D341Med (cell line): Measurements from ENCODE around the gene CENPM.
"Not testable (repeated sequence)": the region's sequence is repeated elsewhere in the genome, so short reads cannot be mapped to it uniquely, and the experiment has no call there.

Experiments
- DNase-seq: peaks from one replicate; pipeline ENCODE4 v3.0.0; 2012; ENCODE audit warnings: low spot score

CENPM gene

DNA sequence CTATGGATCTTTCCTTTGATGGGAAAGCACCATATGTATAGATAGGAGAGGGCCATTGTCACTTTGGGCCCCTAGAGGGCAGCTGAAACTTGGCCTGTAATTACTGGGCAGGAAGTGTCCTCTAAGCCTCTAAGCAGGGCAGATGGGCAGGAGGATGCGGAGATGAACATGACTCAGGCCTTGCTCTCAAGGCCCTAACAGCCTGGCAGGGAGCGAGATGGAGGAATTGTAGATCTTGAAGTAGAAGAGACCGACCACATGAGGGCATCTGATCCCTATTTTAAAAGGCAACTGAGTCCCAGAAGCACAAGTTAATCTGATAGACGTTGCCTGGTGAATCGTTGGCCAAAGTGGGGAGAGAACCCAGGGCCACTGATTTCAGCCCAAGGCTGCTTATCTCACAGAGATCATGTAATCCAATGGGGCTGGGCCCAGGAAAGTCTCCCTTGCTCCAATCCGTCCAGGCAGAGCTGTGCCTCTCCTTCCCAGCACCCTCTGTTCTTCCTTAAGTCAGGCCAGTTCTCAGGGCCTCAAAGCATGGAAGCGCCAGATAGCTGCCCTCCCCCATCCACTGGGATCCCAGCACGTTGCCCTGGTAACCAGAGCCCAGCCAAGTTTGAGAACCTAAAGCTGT lies 19.8 kb upstream of the CENPM start:
- DNase-seq: peak; percentile 69

DNA sequence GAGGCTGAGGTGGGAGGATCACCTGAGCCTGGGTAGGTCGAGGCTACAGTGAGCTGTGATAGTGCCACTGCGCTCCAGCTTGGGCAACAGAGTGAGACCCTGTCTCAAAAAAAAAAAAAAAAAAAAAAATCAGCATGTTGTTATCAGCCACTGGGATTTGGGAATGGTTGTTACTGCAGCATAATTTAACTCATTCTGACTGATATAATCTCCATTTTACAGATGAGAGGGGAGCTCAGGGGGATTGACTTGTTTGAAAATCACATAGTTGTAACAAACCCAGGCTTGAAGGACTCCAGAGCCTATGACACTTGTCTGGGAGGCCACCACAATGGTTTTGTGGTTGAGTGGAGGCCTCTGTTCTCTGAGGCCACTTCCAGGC lies 19.3 kb upstream of the CENPM start:
- no peak for DNase-seq

DNA sequence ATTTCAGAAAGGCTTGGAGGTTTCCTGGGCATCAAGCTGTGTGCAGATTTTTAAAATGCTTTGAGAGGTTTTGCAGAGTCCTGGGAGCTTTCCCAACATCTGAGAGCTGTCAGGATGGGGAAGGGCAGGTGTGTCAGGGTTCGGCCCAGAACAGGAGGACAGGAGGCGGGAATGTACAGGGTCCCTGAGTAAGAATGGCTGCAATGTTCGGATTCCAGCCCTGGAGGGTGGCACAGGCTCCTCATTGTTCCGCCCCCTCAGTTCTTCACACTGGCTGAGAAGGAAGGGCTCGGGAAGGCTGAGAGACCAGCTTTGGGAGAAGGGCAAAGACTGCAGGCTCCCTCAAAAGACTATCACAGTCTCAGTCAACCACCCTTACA lies 17.1 kb upstream of the CENPM start:
- no peak for DNase-seq

DNA sequence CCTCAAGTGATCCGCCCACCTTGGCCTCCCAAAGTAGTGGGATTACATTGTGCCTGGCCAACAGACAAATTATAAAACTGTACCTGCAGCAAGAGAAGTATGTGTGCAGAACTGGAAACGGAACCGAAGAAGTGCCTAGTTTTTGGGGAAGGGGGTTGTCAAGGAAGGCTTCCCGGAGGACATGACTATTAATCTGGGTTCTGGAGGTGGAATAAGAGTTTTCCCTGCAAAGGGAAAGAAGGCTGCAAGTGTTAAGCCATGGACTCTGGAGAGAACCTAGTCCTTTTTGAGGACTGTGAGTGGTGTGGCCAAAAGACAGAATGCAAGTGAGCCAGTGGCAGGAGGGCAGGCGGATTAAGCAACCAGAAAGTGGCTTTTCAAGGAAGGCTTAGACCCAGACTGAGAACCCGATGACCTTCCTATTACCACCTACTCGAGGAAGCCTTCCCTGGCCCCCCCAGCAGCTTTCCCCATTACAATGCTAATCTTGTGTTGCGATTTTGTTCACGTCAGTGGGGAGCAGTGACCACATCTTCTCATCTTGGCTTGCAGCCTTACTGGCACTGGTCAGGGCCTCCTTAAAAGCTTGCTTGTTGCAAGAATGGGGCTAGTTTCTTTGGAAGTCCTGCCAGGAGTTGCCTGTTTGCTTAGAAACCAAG lies 16.6 kb upstream of the CENPM start:
- no peak for DNase-seq

DNA sequence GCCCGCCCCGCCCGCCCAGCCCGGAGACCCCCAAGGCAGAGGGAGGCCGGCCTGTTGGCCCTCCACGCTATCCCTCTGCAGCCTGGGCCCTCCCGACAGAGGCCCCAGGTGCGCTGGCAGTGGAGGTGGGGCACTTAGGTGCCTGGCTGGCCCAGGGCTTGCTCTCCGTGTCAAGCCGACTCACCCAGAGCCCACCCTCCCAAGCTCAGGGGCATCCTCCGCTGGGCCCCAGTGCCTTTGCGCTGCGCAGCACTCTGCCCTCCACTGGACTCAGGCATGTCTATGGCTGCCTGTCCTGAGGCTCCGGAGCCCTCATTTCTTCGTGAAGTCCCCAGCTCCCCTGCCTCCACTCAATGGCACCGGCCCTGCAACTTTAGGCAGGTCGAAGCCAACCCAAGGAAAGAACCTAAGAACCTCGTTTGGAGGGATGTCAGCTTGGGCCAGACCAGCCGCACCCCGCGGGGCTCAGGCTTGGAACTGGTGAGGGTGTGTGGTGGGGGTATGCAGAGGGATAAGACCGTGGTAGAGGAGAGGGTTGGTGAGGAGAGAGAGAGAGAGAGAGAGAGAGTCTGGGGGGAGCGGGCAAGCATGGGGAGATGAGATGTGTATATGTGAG lies 11.1 kb upstream of the CENPM start:
- DNase-seq: no peak

DNA sequence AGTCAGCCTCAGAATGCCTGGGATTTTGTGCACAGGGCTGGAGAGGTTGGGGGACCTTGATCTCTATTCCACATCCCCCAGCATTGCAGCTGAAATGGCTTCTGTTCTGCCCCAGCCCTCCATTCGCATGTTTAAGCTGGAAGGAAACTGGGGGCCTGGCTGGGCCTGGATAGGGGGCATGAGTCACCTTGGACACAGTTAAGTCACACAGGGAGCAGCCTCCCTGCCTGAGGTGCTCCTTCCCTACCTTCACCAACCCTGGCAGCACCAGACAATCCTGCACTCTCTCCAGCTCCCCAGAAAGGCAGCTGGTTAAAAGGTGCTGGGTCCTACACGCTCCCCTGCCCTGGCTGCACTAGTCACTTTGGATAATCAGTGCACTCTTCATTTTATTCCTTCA lies 5.8 kb upstream of the CENPM start:
- no peak for DNase-seq

DNA sequence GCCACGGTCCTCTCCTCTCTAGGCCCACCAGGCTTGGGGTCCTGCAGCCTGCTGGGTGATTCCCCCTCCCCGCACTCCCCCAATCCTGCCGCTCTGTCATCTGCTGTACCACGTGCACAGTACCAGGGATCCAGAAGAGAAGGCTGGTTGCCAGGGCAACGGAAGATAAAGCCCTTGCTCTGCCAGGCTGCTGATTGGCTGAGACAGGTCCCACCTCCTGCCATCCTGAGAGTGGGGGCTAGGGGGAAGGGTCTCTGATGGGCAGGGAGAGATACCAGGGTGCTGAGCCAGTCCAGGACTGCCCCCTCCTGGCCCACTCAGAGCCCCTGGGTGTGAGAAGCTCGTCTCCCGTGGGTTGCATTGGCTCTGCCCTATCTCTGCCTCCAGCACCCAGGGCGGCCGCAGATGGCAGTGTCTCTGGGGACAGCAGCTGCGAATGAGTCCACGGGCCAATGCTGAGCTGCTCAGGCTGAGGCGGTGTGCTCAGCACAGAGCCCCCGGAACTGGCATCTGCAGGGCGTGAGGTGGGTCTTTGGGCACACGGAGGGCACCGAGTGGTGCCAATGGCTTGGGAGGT lies 5.0 kb upstream of the CENPM start, which contains the start of gene SMIM45:
SMIM45 (plus strand) TSS at position 253 of the 577 bp plus-strand sequence.
- peak; percentile 90 for DNase-seq

DNA sequence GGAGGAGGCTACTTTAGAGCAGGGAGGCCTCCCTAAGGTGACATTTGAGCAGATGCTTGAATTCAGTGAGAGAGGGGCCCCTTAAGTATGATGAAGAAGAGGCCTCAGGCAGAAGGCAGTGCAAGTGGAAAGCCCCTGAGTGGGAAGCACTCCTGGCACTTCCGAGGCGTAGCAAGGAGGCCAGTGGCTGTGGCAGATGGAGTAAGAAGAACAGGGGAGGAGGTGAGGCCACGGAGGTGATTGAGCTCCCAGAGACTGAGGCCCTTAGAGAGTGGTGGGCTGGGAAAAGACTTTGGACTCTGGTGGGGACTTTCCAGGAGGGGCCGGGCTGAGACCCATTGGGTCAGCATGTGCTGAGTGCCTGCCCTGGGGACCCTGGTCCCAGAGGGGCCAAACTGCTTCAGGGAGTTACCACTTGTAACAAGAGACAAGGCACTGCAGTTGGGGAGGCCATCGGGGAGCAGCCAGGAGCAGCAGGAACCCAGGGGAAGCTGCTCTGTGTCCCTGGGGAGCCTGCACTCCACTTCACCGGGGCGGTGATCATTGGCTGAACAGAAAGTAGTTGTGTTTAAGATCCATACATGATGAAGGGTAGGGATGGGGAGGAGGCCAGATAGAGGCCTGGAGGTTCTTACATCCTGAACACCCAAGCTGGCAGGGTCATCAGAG lies 2.5 kb upstream of the CENPM start:
- no peak for DNase-seq

DNA sequence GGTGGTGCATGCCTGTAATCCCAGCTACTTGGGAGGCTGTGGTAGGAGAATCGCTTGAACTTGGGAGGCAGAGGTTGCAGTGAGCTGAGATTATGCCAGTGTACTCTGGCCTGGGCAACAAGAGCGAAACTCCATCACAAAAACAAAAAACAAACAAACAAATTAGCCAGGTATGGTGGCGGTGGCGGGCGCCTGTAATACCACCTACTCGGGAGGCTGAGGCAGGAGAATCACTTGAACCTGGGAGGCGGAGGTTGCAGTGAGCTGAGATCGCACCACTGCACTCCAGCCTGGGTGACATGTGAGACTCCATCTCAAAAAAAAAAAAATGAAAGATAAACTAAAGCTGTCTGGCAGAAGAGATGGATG lies 2.0 kb upstream of the CENPM start:
- not testable (repeated sequence) for DNase-seq

DNA sequence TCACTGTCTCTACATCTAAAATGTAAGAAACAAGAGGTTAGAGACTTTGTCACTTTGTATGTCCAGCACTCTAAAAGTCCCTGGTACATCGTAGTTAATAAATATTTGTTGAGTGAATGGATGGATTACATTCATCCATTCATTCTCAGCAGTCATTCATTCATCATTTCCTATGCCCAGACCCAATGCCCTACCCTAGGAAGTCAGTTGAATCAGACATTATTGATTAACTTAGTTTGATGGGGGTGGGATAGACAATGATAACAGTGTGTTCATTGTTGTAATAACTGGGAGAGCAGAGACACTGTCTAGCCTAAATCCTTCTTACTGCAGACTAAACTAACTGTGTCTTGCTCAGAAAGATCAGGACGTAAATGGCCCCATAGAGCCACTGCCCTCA lies 1.2 kb upstream of the CENPM start:
- DNase-seq: no peak

DNA sequence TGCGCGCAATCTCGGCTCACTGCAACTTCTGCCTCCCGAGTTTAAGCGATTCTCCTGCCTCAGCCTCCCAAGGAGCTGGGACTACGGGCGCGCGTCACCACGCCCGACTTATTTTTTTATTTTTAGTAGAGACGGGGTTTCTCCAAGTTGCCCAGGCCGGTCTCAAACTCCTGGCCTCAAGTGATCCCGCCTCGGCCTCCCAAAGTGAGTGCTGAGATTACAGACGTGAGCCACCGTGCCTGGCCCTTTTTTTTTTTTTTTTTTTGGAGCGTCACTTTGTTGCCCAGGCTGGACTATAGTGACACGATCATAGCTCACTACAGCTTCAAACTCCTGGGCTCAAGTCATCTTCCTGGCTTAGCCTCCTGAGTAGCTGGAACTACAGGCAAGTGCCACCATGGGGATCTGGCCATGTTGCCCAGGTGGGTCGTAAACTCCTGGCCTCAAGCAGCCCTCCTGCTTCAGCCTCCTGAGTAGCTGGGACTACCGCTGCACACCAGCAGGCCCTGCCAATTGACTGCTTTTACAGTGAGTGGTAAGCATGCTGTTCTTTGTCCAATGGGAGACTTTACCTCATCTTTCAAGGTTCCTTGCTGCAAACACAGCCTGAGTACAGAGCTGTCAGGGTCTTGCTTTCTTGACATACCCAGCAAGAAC lies 600 bp upstream of the CENPM start:
- DNase-seq: no peak

DNA sequence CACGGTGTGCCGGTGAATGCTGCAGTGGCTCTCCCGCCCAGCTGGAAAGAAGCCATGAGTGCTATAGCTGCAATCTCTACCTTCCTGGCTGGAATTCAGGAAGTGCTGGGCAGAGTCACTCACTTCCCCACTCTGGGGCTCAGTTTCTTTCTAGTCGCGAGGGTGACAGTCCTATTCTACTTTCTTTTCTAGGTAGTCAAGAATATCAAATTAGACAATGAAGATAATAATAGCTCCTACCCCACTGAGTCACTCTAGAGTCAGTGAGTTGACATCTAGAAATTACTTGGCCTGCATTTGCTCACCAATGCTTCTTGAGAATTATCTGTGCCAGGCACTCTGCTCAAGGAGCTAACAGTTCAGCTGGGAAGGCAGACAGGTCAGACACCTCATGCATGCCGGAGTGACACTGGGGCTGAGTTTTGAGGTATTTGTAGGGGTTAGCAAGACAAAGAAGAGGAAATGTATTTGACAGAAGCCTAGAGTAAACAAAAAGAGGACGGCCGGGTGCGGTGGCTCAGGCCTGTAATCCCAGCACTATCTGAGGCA lies 3.2 kb downstream of the CENPM start:
- DNase-seq: no peak

DNA sequence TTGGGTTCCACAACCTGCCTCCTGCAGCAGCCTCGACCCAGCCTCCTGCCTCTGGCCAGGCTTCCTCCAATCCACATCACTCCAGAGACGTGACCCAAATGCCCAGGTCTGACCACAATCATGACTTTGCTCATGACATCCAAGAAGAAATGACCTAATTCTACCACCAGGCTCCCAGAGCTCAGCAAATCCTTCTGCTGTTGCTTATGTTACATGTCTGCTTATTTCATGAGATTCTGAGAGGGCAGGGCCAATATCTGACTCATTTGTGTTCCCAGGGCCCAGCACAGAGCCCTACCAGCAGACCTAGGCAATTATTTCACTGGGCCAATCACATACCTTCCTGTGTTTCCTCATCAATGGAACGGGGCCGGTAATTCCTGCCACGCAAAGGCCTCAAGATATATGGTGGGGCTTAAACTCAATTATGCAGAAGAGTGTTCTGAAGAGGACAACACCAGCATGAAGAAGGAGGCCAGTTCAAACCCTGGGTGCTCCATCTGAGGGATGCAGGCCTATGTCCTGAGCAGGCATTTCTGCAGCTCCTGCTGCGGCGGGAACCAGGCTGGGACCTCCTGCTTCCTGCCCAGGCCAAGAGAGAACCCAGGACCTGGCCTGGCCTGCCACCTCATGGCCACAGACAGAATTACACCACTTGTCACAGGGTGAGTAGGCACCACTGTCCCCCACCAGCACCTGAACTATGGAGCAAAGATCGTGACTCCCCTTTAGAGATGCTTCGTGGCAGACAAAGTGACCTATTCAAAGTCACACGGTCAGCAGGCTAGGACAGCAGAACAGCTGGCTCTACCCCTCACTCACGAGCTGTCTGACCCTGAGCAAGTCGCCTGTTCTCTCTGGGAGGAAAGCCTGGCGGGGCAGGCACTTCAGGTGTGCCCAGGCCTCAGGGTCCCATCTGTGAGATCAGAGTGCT lies 5.9 kb downstream of the CENPM start:
- DNase-seq: peak; percentile 89

DNA sequence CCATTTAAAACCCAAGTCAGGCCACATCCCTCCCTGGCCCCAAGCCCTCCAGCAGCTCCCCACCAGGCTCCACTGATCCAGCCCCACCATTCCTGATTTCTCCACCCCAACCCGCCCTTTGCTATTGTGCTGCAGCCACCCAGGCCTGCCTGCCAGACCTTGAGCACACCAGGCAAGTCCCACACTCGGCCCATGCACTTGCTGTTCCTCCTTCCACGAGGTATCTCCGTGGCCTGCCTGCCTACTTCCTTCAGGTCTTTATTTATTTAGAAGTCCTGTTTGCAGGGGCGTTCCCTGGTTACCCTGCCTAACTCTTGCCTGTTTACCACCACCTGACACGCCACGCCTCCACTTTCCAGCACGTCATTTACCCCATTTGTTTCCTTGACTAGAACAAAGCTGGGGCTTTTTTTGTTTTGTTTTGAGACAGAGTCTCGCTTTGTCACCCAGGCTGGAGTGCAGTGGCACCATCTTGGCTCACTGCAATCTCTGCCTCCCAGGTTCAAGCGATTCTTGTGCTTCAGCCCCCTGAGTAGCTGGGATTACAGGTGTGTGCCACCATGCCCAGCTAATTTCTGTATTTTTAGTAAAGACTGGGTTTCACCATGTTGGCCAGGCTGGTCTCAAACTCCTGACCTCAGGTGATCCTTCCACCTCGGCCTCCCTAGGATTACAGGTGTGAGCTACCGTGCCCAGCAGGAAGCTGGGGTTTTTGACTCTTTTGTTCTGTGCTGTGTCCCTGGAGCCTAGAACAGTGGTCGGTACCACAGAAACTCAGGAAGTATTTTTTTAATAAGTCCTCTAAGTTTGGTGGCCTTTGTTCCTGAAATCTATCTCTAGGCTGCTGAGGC lies 6.7 kb downstream of the CENPM start:
- DNase-seq: no peak

DNA sequence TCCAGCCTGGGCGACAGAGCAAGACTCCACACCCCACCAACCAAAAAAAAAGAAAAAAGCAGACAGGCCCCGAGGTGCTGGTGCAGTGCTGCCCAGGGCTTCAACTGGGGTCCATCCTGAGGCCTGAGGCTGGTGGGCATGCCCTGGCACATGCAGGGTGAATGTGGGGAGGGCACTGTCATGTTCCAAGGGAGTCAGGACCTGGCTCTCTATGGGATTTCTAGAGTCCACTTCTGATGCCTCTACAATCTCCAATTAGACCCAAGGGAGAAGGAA lies 10.1 kb downstream of the CENPM start:
- DNase-seq: no peak

DNA sequence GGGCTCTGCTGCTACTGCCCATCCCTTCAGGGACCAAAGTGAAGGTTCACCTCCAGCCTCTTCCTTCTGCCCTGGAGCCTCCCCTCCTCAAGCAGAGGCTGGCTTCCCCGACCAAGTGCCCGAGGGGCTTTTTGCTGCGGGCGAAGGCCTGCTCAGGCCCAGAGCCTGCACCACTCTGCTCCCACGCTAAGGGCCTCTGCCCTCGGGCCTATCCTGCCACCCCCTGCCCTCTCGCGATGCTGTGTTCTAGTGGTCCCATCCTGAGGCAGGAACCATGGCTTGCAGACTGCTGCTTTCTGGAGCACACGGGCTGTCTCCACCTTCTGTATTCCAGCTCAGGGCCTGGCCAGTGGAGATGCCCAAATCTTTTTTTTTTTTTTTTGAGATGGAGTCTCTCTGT lies 11.4 kb downstream of the CENPM start:
- no peak for DNase-seq

DNA sequence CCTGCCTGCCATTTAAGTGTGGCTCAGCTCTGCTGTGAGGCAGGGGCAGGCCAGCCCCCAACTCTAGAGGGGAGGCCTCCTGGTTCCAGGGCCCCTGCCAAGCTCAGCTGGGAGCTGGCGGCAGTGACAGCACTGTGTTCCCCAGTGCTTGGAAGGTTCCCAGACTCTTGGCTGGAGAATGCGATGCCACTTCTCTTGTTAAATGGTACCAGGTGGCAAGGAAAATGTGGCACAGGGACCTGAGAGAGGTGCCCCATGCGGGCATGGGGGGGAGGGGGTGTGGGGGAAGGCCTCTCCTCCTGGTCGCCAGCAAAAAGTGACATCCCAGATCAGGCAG lies 12.0 kb downstream of the CENPM start:
- no peak for DNase-seq

DNA sequence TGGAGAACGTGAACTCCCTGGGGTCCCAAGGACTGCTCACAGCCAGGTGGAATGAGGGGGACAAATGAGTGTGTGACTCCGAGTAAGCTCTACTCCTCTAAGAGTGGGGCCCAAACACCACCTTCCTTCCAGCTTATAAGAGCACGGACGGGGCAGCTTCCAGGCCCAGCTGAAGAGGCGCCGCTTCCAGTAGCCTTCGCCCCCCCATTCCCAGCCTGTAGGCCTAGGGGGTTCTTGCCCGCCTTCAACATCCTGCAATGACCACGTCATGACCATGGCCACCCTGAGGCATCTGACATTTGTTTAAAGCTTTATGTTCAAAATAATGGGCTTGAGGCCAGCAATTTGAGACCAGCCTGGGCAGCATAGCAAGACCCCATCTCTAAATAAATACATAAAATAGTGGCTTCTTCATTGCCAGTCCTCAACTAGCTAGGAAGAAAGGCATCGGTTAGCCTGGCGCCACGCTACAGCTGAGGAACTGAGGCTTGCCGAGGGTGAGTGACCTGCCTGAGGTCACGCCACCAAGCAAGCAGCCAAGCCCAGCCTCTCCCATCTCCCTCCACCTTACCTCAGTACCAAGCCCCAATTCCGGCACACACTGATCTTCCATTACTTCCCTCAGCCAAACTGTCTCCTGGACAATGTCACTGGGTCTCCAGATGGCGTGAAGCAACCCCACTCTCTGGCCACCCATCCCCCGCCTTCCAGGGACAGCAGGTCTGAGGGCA lies 12.5 kb downstream of the CENPM start:
- no peak for DNase-seq

DNA sequence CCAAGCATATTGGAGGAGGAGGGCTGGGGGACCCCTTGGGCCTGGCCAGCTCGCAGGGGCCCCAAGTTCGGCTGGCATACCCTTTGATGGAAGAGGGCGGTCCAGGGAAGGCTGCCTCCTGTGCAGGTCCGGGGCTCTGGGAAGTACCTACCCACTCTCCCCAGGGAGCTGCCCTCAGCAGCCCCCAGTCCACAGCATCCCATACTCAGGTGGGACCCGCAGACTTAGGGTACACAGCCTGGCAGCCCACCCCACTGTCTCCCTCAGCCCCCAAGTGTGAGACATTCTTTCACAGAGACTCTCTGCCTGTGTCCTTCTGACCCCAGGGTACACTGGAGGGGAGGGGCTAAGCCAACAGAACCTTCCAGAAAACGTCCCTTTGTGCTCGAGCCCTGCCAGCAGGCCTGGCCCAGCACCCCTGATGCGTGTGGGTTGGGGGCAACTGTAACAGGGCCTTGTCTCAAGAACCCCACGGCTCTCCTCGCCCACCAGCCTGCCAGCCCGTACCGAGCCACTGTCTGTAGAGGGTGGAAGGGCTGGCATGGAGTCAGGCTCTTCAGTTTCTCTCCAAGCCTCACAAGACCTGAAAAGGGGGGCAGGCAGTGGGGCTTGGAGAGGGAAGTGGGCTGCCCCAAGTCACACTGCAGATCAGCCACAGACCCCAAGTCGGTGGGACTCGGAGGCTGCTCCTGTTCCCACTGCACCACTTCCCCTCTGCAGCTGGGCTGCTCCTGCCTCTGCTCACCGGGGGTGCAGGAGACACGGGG lies 13.4 kb downstream of the CENPM start:
- no peak for DNase-seq
